ENCODE results near the gene REC8. TPM values are rescaled to one million over a fixed set of nuclear protein-coding genes. Genes with fewer than 3 reads are reported as not detected.

The REC8 gene, protein sequence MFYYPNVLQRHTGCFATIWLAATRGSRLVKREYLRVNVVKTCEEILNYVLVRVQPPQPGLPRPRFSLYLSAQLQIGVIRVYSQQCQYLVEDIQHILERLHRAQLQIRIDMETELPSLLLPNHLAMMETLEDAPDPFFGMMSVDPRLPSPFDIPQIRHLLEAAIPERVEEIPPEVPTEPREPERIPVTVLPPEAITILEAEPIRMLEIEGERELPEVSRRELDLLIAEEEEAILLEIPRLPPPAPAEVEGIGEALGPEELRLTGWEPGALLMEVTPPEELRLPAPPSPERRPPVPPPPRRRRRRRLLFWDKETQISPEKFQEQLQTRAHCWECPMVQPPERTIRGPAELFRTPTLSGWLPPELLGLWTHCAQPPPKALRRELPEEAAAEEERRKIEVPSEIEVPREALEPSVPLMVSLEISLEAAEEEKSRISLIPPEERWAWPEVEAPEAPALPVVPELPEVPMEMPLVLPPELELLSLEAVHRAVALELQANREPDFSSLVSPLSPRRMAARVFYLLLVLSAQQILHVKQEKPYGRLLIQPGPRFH
- total RNA-seq (2021; ENCODE audit: unreplicated experiment) = 9.8 TPM
- polyA plus RNA-seq (2012; ENCODE audit: insufficient read length) = 5.9 TPM
- percentile 51 among the genes with signal in this experiment for Bru-seq, nascent RNA
- percentile 56 among the genes with signal in this experiment for BruChase-seq, experiment 1, labeled RNA remaining after a 2-hour chase
- percentile 55 among the genes with signal in this experiment for BruChase-seq, experiment 2, labeled RNA remaining after a 6-hour chase
- long read RNA-seq, partial matches to known transcripts = 1 of 2 reads
- long read RNA-seq, other reads (novel, unspliced or antisense) = 1 of 2 reads

DNA sequence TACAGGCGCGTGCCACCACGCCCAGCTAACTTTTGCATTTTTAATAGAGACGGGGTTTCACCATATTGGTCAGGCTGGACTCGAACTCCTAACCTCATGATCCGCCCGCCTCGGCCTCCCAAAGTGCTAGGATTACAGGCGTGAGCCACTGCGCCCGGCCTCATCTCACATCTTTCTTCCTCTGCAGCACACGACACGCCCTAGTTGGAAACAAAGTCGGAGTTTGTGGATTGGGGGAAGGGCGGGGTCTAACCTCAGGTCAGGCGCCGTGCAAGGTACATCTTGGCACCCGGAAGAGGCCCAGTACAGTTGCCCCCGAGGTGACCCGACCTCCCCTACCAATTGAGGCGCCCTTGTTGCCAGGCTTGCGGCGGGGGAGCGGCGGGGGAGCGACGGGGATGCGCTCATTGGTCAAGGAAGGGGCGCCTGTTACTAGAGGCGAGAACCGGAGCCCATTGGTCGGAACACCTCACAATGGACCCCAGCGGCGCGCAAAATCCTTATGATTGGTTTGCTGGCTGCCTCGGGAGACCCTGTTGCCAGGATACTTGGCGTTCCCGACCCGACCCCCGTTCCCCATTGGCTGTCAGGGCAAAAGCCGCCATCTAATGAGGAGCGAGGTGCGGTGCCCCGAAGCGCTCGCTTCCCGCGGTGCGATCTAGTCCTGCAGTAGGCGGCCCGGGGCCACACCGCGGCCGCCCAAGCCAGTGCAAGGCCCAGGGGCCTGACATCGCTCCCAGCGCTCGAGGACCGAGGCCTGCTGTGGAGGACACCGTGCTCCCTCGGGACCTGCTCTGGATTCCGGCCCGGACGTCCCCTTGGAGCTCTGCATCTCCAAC is at the start of gene REC8:
TSS of gene REC8 (plus strand) at position 659 of the 839 bp plus-strand sequence. CDS start 473 bp downstream, outside the sequence.
- ATAC-seq (no peak), DNase-seq (ENCODE audit: low read depth, low spot score) (no peak)
- peak within 1 kb of the TSS in 1 of 2 experiments; percentile 16; a peak in 1 of 4 replicates for H3K4me3 ChIP-seq (ENCODE audit: low read depth in 2 of 2, low read length in 2 of 2)
- H3K9me3 ChIP-seq (ENCODE audit: control insufficient read depth, insufficient read depth, low read depth, low read length) = no peaks in the 10 kb centered on the region
- ChIA-PET POLR2A (no interaction called here), CTCF (no interaction called here)
- in situ Hi-C loops (cut with HindIII; ENCODE audit: low pct_unique_long_range_greater_than_20kb, low sequenced_read_pairs) = no loop called here
- no peaks in the 10 kb centered on the region for H3K36me3 ChIP-seq (ENCODE audit: control insufficient read depth, insufficient read depth, low read length)
- intact Hi-C loops (cut with micrococcal nuclease; ENCODE audit: unreplicated experiment) = no loop called here
- no peaks in the 10 kb centered on the region for H3K27me3 ChIP-seq (ENCODE audit: control insufficient read depth, insufficient read depth, low read length)
- no peak within 1 kb of the TSS for H3K27ac ChIP-seq (ENCODE audit: low read length)
- TF ChIP-seq TCF7L2 (IDR thresholded peaks at IDR 0.05; ENCODE audit: low read depth, low read length) (no peak), SIN3A (IDR thresholded peaks at IDR 0.05; ENCODE audit: borderline replicate concordance, insufficient read depth, low read depth, low read length) (no peak), POLR2AphosphoS5 (IDR thresholded peaks at IDR 0.05; ENCODE audit: low read depth, low read length) (no peak), CTCF (IDR thresholded peaks at IDR 0.05) (no peak)
- TF ChIP-seq, protein P1, sequence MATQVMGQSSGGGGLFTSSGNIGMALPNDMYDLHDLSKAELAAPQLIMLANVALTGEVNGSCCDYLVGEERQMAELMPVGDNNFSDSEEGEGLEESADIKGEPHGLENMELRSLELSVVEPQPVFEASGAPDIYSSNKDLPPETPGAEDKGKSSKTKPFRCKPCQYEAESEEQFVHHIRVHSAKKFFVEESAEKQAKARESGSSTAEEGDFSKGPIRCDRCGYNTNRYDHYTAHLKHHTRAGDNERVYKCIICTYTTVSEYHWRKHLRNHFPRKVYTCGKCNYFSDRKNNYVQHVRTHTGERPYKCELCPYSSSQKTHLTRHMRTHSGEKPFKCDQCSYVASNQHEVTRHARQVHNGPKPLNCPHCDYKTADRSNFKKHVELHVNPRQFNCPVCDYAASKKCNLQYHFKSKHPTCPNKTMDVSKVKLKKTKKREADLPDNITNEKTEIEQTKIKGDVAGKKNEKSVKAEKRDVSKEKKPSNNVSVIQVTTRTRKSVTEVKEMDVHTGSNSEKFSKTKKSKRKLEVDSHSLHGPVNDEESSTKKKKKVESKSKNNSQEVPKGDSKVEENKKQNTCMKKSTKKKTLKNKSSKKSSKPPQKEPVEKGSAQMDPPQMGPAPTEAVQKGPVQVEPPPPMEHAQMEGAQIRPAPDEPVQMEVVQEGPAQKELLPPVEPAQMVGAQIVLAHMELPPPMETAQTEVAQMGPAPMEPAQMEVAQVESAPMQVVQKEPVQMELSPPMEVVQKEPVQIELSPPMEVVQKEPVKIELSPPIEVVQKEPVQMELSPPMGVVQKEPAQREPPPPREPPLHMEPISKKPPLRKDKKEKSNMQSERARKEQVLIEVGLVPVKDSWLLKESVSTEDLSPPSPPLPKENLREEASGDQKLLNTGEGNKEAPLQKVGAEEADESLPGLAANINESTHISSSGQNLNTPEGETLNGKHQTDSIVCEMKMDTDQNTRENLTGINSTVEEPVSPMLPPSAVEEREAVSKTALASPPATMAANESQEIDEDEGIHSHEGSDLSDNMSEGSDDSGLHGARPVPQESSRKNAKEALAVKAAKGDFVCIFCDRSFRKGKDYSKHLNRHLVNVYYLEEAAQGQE (IDR thresholded peaks at IDR 0.05; ENCODE audit: insufficient read depth in 1 of 2, low read depth in 2 of 2, low read length in 1 of 2) = no peak
- no peaks in the 10 kb centered on the region for H3K4me1 ChIP-seq (ENCODE audit: control insufficient read depth, insufficient read depth, low read length)
- BruUV-seq (replicated peaks) = no TSS peak

- ATAC-seq (no peak), DNase-seq (ENCODE audit: low read depth, low spot score) (no peak)
- TF ChIP-seq CTCF (IDR thresholded peaks at IDR 0.05) = no peak
- no peak for TF ChIP-seq POLR2AphosphoS5 (IDR thresholded peaks at IDR 0.05; ENCODE audit: low read depth, low read length)
- TF ChIP-seq SIN3A (IDR thresholded peaks at IDR 0.05; ENCODE audit: borderline replicate concordance, insufficient read depth, low read depth, low read length) = no peak
- POLR2A ChIA-PET = no interaction called here
- no peaks in the 10 kb centered on the region for H3K9me3 ChIP-seq (ENCODE audit: control insufficient read depth, insufficient read depth, low read depth, low read length)
- no TSS peak for BruUV-seq (replicated peaks)
- in situ Hi-C loops (cut with HindIII; ENCODE audit: low pct_unique_long_range_greater_than_20kb, low sequenced_read_pairs) (no loop called here), intact Hi-C loops (cut with micrococcal nuclease; ENCODE audit: unreplicated experiment) (no loop called here)
- H3K27me3 ChIP-seq (ENCODE audit: control insufficient read depth, insufficient read depth, low read length) = no peaks in the 10 kb centered on the region
- no peak overlapping the region for H3K27ac ChIP-seq (ENCODE audit: low read length)
- peaks cover 2% of the 10 kb centered on the region for H3K36me3 ChIP-seq (ENCODE audit: control insufficient read depth, insufficient read depth, low read length)
- CTCF ChIA-PET = no interaction called here
- H3K4me3 ChIP-seq (ENCODE audit: low read depth in 2 of 2, low read length in 2 of 2) = no peak overlapping the region
- H3K4me1 ChIP-seq (ENCODE audit: control insufficient read depth, insufficient read depth, low read length) = no peaks in the 10 kb centered on the region
Measured at GRCh38 chr14:24122416-24122815, 49.5 kb upstream of the REC8 start.
